Neural cell (in vitro differentiated cells): Measurements from ENCODE around the gene RPIA. TPM values are rescaled to one million over a fixed set of nuclear protein-coding genes. Genes with fewer than 3 reads are reported as not detected.

ENCODE experiments used
- H2AFZ ChIP-seq: fragments of 200-600, 300-800 bp; sonication (generic), shearing (Covaris generic); 2 replicates; pipeline ENCODE4 v1.6.0; 2014; ENCODE audit warnings: low read depth, mild to moderate bottlenecking, antibody characterized with exemption, low read length, moderate library complexity
- H3F3A ChIP-seq: fragments of 200-600 bp; shearing (Covaris generic); 2 replicates; pipeline ENCODE4 v1.6.1; 2016; ENCODE audit warnings: mild to moderate bottlenecking, moderate library complexity, mixed read lengths, antibody characterized with exemption, low read length; ENCODE audit not compliant: insufficient read depth, poor library complexity, severe bottlenecking
- H3K27ac ChIP-seq: fragments of 200-600, 300-800 bp; sonication (generic), shearing (Covaris generic); 2 replicates; pipeline ENCODE4 v1.5.1; 2014; ENCODE audit warnings: mild to moderate bottlenecking, low read length, moderate library complexity
- H3K27me3 ChIP-seq: fragments of 300-800, 200-600 bp; sonication (generic), shearing (Covaris generic); 2 replicates; pipeline ENCODE4 v1.6.0; 2014; ENCODE audit warnings: mild to moderate bottlenecking, low read depth, low read length, moderate library complexity; ENCODE audit not compliant: insufficient read depth
- H3K36me3 ChIP-seq: fragments of 300-800, 200-600 bp; sonication (generic), shearing (Covaris generic); 2 replicates; pipeline ENCODE4 v1.5.1; 2014; ENCODE audit warnings: mild to moderate bottlenecking, antibody characterized with exemption, low read length, moderate library complexity; ENCODE audit not compliant: insufficient read depth
- H3K4me2 ChIP-seq: fragments of 300-800, 200-600 bp; sonication (generic), shearing (Covaris generic); 2 replicates; pipeline ENCODE4 v1.6.0; 2014; ENCODE audit warnings: mild to moderate bottlenecking, low read length
- H3K4me3 ChIP-seq: fragments of 300-800, 200-600 bp; sonication (generic), shearing (Covaris generic); 2 replicates; pipeline ENCODE4 v1.5.1; 2014; ENCODE audit warnings: mild to moderate bottlenecking, low read length, moderate library complexity
- H3K79me2 ChIP-seq: fragments of 200-600 bp; shearing (Covaris generic); replicated peaks from 2 replicates; pipeline ENCODE4 v1.6.0; 2014; ENCODE audit warnings: mild to moderate bottlenecking, low read length, moderate library complexity; ENCODE audit not compliant: insufficient read depth
- H3K9ac ChIP-seq: fragments of 300-800, 200-600 bp; sonication (generic), shearing (Covaris generic); 2 replicates; pipeline ENCODE4 v1.6.1; 2016; ENCODE audit warnings: mild to moderate bottlenecking, low read length, mixed read lengths
- H3K9me2 ChIP-seq: fragments of 200-600 bp; shearing (Covaris generic); 2 replicates; pipeline ENCODE4 v1.6.1; 2016; ENCODE audit warnings: mild to moderate bottlenecking, low read length, mixed read lengths; ENCODE audit not compliant: insufficient read depth
- H3K9me3 ChIP-seq: fragments of 200-600, 300-800 bp; sonication (generic), shearing (Covaris generic); 2 replicates; pipeline ENCODE4 v1.6.1; 2016; ENCODE audit warnings: mild to moderate bottlenecking, mixed run types, low read length, moderate library complexity, mixed read lengths
- H4K20me1 ChIP-seq: fragments of 200-600 bp; shearing (Covaris generic); 2 replicates; pipeline ENCODE4 v1.6.1; 2016; ENCODE audit warnings: mild to moderate bottlenecking, mixed run types; ENCODE audit not compliant: insufficient read depth
- CTCF ChIP-seq: fragments of 450-650 bp; IDR thresholded peaks from 2 replicates; pipeline ENCODE4 v1.5.1; 2014; ENCODE audit warnings: antibody characterized with exemption, mild to moderate bottlenecking, moderate library complexity; ENCODE audit not compliant: poor library complexity, severe bottlenecking
- EP300 ChIP-seq: fragments of 450-650 bp; conservative IDR thresholded peaks from 2 replicates; pipeline ENCODE4 v1.6.1; 2014; ENCODE audit warnings: antibody characterized with exemption, mild to moderate bottlenecking, moderate library complexity; ENCODE audit not compliant: poor library complexity, severe bottlenecking
- EZH2 ChIP-seq: fragments of 200-600, 300-800 bp; shearing (Covaris generic), sonication (generic); IDR thresholded peaks from 2 replicates; pipeline ENCODE4 v1.6.1; 2014; ENCODE audit warnings: antibody characterized with exemption, low read length, borderline replicate concordance, mild to moderate bottlenecking; ENCODE audit not compliant: insufficient read depth, poor library complexity, severe bottlenecking
- MXI1 ChIP-seq: fragments of 450-650 bp; conservative IDR thresholded peaks from 2 replicates; pipeline ENCODE4 v1.6.1; 2014; ENCODE audit warnings: antibody characterized with exemption, mild to moderate bottlenecking; ENCODE audit not compliant: poor library complexity, severe bottlenecking
- POLR2AphosphoS5 ChIP-seq: IDR thresholded peaks from 2 replicates; pipeline ENCODE4 v1.6.1; 2012
- RAD21 ChIP-seq: fragments of 450-650 bp; conservative IDR thresholded peaks from 2 replicates; pipeline ENCODE4 v1.6.1; 2014; ENCODE audit warnings: antibody characterized with exemption, mild to moderate bottlenecking, moderate library complexity
- SMC3 ChIP-seq: fragments of 450-650 bp; conservative IDR thresholded peaks from 2 replicates; pipeline ENCODE4 v1.6.1; 2014; ENCODE audit warnings: antibody characterized with exemption, mild to moderate bottlenecking, moderate library complexity; ENCODE audit not compliant: poor library complexity
- TAF1 ChIP-seq: IDR thresholded peaks from 2 replicates; pipeline ENCODE4 v1.6.1; 2012; ENCODE audit warnings: low read depth
- polyA plus RNA-seq: library from polyadenylated mRNA; depleted of rRNA; stranded (reverse); fragments of >200 nt; gene quantifications from 2 replicates; pipeline ENCODE4 v1.2.3, GENCODE V29; 2014
- TF ChIP-seq, protein P1 (sequence below): IDR thresholded peaks from 2 replicates; pipeline ENCODE4 v1.6.1; 2012; ENCODE audit warnings: borderline replicate concordance

The RPIA gene
- polyA plus RNA-seq, 1 donor from 2014 or later, result 9.7 TPM

DNA sequence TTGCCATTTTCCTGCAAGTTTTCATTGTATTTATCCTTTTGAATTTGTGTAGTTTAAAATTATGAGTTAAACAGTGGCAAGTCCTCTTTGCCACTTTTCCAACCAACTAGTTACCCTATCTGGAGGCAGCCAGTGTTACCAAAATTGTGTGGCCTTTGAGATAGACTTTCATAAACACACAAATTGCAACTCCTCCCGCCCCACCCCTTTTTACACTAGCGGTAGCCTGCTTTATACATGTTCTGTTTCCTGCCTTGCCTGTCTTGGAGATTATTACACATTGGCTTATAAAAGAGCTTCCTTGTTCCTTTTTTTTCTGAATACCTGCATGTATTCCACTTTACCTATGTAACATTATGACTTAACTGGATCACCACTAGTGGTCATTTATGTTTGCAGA, 56.5 kb downstream of the RPIA start:
- TF ChIP-seq TAF1 (no peak), MXI1 (no peak), RAD21 (no peak), EP300 (no peak), CTCF (no peak), SMC3 (no peak), POLR2AphosphoS5 (no peak), EZH2 (no peak)
- TF ChIP-seq, protein P1, sequence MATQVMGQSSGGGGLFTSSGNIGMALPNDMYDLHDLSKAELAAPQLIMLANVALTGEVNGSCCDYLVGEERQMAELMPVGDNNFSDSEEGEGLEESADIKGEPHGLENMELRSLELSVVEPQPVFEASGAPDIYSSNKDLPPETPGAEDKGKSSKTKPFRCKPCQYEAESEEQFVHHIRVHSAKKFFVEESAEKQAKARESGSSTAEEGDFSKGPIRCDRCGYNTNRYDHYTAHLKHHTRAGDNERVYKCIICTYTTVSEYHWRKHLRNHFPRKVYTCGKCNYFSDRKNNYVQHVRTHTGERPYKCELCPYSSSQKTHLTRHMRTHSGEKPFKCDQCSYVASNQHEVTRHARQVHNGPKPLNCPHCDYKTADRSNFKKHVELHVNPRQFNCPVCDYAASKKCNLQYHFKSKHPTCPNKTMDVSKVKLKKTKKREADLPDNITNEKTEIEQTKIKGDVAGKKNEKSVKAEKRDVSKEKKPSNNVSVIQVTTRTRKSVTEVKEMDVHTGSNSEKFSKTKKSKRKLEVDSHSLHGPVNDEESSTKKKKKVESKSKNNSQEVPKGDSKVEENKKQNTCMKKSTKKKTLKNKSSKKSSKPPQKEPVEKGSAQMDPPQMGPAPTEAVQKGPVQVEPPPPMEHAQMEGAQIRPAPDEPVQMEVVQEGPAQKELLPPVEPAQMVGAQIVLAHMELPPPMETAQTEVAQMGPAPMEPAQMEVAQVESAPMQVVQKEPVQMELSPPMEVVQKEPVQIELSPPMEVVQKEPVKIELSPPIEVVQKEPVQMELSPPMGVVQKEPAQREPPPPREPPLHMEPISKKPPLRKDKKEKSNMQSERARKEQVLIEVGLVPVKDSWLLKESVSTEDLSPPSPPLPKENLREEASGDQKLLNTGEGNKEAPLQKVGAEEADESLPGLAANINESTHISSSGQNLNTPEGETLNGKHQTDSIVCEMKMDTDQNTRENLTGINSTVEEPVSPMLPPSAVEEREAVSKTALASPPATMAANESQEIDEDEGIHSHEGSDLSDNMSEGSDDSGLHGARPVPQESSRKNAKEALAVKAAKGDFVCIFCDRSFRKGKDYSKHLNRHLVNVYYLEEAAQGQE, result no peak
- no peaks in the 10 kb centered on the region for H4K20me1 ChIP-seq
- H3K9ac ChIP-seq, result no peak overlapping the region
- no peak overlapping the region for H3K27ac ChIP-seq
- no peaks in the 10 kb centered on the region for H3K9me2 ChIP-seq
- H3K79me2 ChIP-seq, result no peaks in the 10 kb centered on the region
- H3K4me2 ChIP-seq, result no peak overlapping the region
- no peaks in the 10 kb centered on the region for H3K27me3 ChIP-seq
- no peaks in the 10 kb centered on the region for H3K9me3 ChIP-seq
- H3K36me3 ChIP-seq, result peaks cover 13% of the 10 kb centered on the region
- H2AFZ ChIP-seq, result no peak overlapping the region
- no peak overlapping the region for H3K4me3 ChIP-seq
- H3F3A ChIP-seq, result no peaks in the 10 kb centered on the region

DNA sequence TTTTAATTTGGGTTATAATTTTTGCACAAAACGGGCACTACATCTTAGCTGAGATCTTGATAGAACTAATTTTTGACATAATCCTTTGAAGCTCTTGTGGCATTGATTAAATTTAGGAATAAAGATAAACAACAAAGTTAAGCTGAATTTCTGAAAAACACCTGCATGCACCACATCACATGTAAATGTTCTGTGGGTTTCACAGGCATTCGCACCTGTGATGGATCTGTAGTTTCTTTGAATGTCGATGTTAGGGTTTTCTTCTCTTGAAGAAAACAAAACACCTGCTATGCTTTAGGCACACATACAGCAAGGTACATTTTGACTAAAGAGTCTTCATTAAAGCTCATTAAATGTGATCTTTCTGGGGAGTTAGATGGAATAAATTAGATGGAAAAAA, 60.3 kb downstream of the RPIA start:
- H3K79me2 ChIP-seq, result no peaks in the 10 kb centered on the region
- no peak overlapping the region for H3K27ac ChIP-seq
- H3K36me3 ChIP-seq, result peaks cover 4% of the 10 kb centered on the region
- H3K27me3 ChIP-seq, result no peaks in the 10 kb centered on the region
- no peaks in the 10 kb centered on the region for H3K9me2 ChIP-seq
- no peak overlapping the region for H3K9ac ChIP-seq
- H3K9me3 ChIP-seq, result no peaks in the 10 kb centered on the region
- no peak for TF ChIP-seq MXI1
- TF ChIP-seq POLR2AphosphoS5, result no peak
- no peak for TF ChIP-seq RAD21
- no peak for TF ChIP-seq EP300
- TF ChIP-seq SMC3, result no peak
- no peak for TF ChIP-seq TAF1
- no peak for TF ChIP-seq CTCF
- TF ChIP-seq, protein P1, result no peak
- TF ChIP-seq EZH2, result no peak
- no peak overlapping the region for H3K4me3 ChIP-seq
- H3K4me2 ChIP-seq, result no peak overlapping the region
- no peaks in the 10 kb centered on the region for H3F3A ChIP-seq
- H2AFZ ChIP-seq, result no peak overlapping the region
- no peaks in the 10 kb centered on the region for H4K20me1 ChIP-seq
